IMR-90 (cell line): ENCODE data around the gene IL15RA. TPM values are rescaled to one million over a fixed set of nuclear protein-coding genes. Genes with fewer than 3 reads are reported as not detected.

Experiments used
- ATAC-seq: fragments of 200-7000 bp; cut with Tn5 transposase; 2 replicates; pipeline ENCODE4 v1.9.1; 2020; ENCODE audit warnings: low read depth, mild to moderate bottlenecking, moderate library complexity
- BruUV-seq: library from RNA; stranded (reverse); fragments of 400-500 nt; replicated peaks from 2 replicates; lab custom pipeline; 2021; lab: Mats Ljungman, UMichigan
- CTCF ChIA-PET: fragments of 300-600 bp; formaldehyde crosslinking; extraction: SDS; loops from one replicate; lab custom pipeline; 2021; ENCODE audit warnings: antibody characterized with exemption; lab: Yijun Ruan, JAX
- POLR2A ChIA-PET: fragments of 300-600 bp; sonication (Branson Sonifier 250); formaldehyde crosslinking; loops from one replicate; lab custom pipeline; 2022; ENCODE audit warnings: antibody characterized with exemption; ENCODE audit not compliant: unreplicated experiment; lab: Charles Lee
- DNase-seq: peaks from one replicate; pipeline ENCODE4 v3.0.0; 2013
- H2AFZ ChIP-seq: replicated peaks from 2 replicates; pipeline ENCODE3; 2013; ENCODE audit warnings: low read length, mild to moderate bottlenecking; ENCODE audit not compliant: poor library complexity
- H2AK5ac ChIP-seq: 2 replicates; pipeline ENCODE4 v1.6.1; 2013; ENCODE audit warnings: low read depth, low read length, inconsistent platforms
- H2AK9ac ChIP-seq: replicated peaks from 2 replicates; pipeline ENCODE3; 2013; ENCODE audit warnings: mild to moderate bottlenecking, low read depth, low read length, moderate library complexity; ENCODE audit not compliant: poor library complexity
- H2BK120ac ChIP-seq: 2 replicates; pipeline ENCODE4 v1.6.1; 2013; ENCODE audit warnings: low read depth, low read length, inconsistent platforms
- H2BK15ac ChIP-seq: 3 replicates; pipeline ENCODE4 v1.6.1; 2013; ENCODE audit warnings: low read depth, low read length, inconsistent platforms
- H2BK20ac ChIP-seq: 2 replicates; pipeline ENCODE4 v1.6.1; 2013; ENCODE audit warnings: low read depth, mild to moderate bottlenecking, inconsistent platforms, low read length, moderate library complexity
- H2BK5ac ChIP-seq: 2 replicates; pipeline ENCODE4 v1.6.1; 2013; ENCODE audit warnings: mild to moderate bottlenecking, low read depth, low read length, inconsistent platforms; ENCODE audit not compliant: poor library complexity, severe bottlenecking
- H3K14ac ChIP-seq: replicated peaks from 2 replicates; pipeline ENCODE4 v1.6.1; 2013; ENCODE audit warnings: low read depth, low read length, inconsistent platforms
- H3K18ac ChIP-seq: 2 replicates; pipeline ENCODE4 v1.6.1; 2013; ENCODE audit warnings: low read depth, low read length, control low read depth
- H3K23ac ChIP-seq: 2 replicates; pipeline ENCODE4 v1.6.1; 2013; ENCODE audit warnings: low read depth, low read length, inconsistent platforms
- H3K27ac ChIP-seq: 2 replicates; pipeline ENCODE4 v1.5.1; 2013; ENCODE audit warnings: mild to moderate bottlenecking, control low read depth, low read length; ENCODE audit not compliant: insufficient read depth
- H3K27me3 ChIP-seq: 2 replicates; pipeline ENCODE4 v1.6.1; 2013; ENCODE audit warnings: low read length; ENCODE audit not compliant: control insufficient read depth, insufficient read depth
- H3K36me3 ChIP-seq: 2 replicates; pipeline ENCODE4 v1.6.1; 2013; ENCODE audit warnings: low read length, mixed read lengths; ENCODE audit not compliant: control insufficient read depth, insufficient read depth
- H3K4ac ChIP-seq: 2 replicates; pipeline ENCODE4 v1.6.1; 2013; ENCODE audit warnings: low read depth, low read length, inconsistent platforms
- H3K4me1 ChIP-seq: 2 replicates; pipeline ENCODE4 v1.6.1; 2013; ENCODE audit warnings: low read length, mixed read lengths; ENCODE audit not compliant: control insufficient read depth, insufficient read depth
- H3K4me2 ChIP-seq: 2 replicates; pipeline ENCODE4 v1.6.1; 2013; ENCODE audit warnings: low read depth, mild to moderate bottlenecking, control low read depth, low read length, moderate library complexity
- H3K4me3 ChIP-seq: 2 replicates; pipeline ENCODE4 v1.5.1; 2013; ENCODE audit warnings: low read depth, mild to moderate bottlenecking, control low read depth, low read length, moderate library complexity; ENCODE audit not compliant: insufficient read depth
- H3K56ac ChIP-seq: 2 replicates; pipeline ENCODE4 v1.6.1; 2013; ENCODE audit warnings: low read length, inconsistent platforms; ENCODE audit not compliant: insufficient read depth; ENCODE audit errors: extremely low read depth
- H3K79me1 ChIP-seq, 2 experiments: 2 replicates each; pipeline ENCODE4 v1.6.1; 2013; ENCODE audit warnings: low read length in 2 of 2, inconsistent platforms in 1 of 2, low read depth in 1 of 2
- H3K9ac ChIP-seq: 2 replicates; pipeline ENCODE4 v1.6.1; 2013; ENCODE audit warnings: low read depth, low read length, control low read depth
- H3K9me1 ChIP-seq: 2 replicates; pipeline ENCODE4 v1.6.1; 2013; ENCODE audit warnings: low read length, inconsistent platforms; ENCODE audit not compliant: insufficient read depth
- H3K9me3 ChIP-seq: 2 replicates; pipeline ENCODE4 v1.6.1; 2013; ENCODE audit warnings: low read length; ENCODE audit not compliant: control insufficient read depth, insufficient read depth
- H4K20me1 ChIP-seq: 2 replicates; pipeline ENCODE4 v1.6.1; 2013; ENCODE audit warnings: low read length, inconsistent platforms; ENCODE audit not compliant: insufficient read depth
- H4K5ac ChIP-seq: 2 replicates; pipeline ENCODE4 v1.6.1; 2013; ENCODE audit warnings: mild to moderate bottlenecking, low read depth, low read length, control low read depth
- H4K8ac ChIP-seq, 2 experiments: 2 replicates each; pipeline ENCODE4 v1.6.1; 2013; ENCODE audit warnings: low read depth in 2 of 2, low read length in 2 of 2, control low read depth in 1 of 2, inconsistent platforms in 1 of 2
- H4K91ac ChIP-seq: 2 replicates; pipeline ENCODE4 v1.6.1; 2013; ENCODE audit warnings: low read depth, low read length, inconsistent platforms; ENCODE audit not compliant: insufficient read depth
- CEBPB ChIP-seq: IDR thresholded peaks from 2 replicates; pipeline ENCODE4 v1.6.1; 2012; ENCODE audit warnings: low read depth, low read length, improper control_type of control experiment
- CHD1 ChIP-seq: IDR thresholded peaks from 2 replicates; pipeline ENCODE4 v1.6.1; 2012; ENCODE audit warnings: low read depth, low read length, improper control_type of control experiment
- WGBS, 2 experiments: methylation state at CpG; one replicate each; pipeline versions ENCODE4 v1.1.5 to v1.1.7; 2013; ENCODE audit warnings: missing lambda C conversion rate in 2 of 2; ENCODE audit not compliant: insufficient read length in 1 of 2; ENCODE audit errors: extremely low coverage in 2 of 2; 5-methylcytosine and 5-hydroxymethylcytosine counted together
- dilution Hi-C: fragments of 300-500 bp; cut with HindIII; formaldehyde crosslinking; loops from one replicate; pipeline ENCODE4 v1.14.3; 2018; ENCODE audit warnings: low sequenced_read_pairs; ENCODE audit not compliant: unreplicated experiment
- in situ Hi-C: fragments of 300-500 bp; cut with MboI; formaldehyde crosslinking; loops from 3 replicates; pipeline ENCODE4 v1.14.3; 2019; ENCODE audit warnings: low sequenced_read_pairs, inconsistent platforms, mixed read lengths
- intact Hi-C: fragments of 100-400 bp; cut with micrococcal nuclease; formaldehyde crosslinking; loops from 2 replicates; pipeline ENCODE4 v1.10.0; 2022
- polyA plus RNA-seq, 3 experiments: library from polyadenylated mRNA; depleted of rRNA; stranded (reverse); fragments of >200 nt; gene quantifications; 2 replicates each; pipeline ENCODE4 v1.2.3, GENCODE V29; 2012; ENCODE audit warnings: low replicate concordance in 1 of 3
- total RNA-seq: library from RNA; depleted of rRNA; stranded (reverse); fragments of >200 nt; gene quantifications from 2 replicates; pipeline ENCODE4 v1.2.3, GENCODE V29; 2012

IL15RA gene
- total and polyA plus RNA-seq, 2 of the 4 experiments (the other 2 are of a cell fraction) = 2.0 to 7.6 TPM

- in situ Hi-C loops = no loop called here
- dilution Hi-C loops = no loop called here
- Histone ChIP-seq H2BK5ac (no peak overlapping the region), H3K27ac (no peak overlapping the region), H2BK20ac (no peak overlapping the region), H3K14ac (peak overlapping the region; percentile 85; the same call in 1 of the 2 replicates), H4K8ac (peak overlapping the region in 1 of 2 experiments; percentile 69; a peak in 2 of 4 replicates), H3K23ac (no peak overlapping the region), H3K4ac (peak overlapping the region; percentile 81), H3K27me3 (no peaks in the 10 kb centered on the region), H2BK15ac (peak overlapping the region; percentile 70; the same call in 1 of the 3 replicates), H4K91ac (peak overlapping the region; percentile 21), H3K9me3 (no peaks in the 10 kb centered on the region), H3K56ac (no peak overlapping the region), H2BK120ac (no peak overlapping the region; the same call in 1 of the 2 replicates), H3K9ac (no peak overlapping the region), H3K79me1 (peaks cover 0 to 11% of the 10 kb centered on the region in 2 experiments; a peak in 1 of 4 replicates), H2AK9ac (peak overlapping the region; percentile 84), H3K4me3 (no peak overlapping the region), H3K4me2 (no peak overlapping the region), H4K5ac (no peak overlapping the region), H3K36me3 (peaks cover 5% of the 10 kb centered on the region; the same call in 1 of the 2 replicates), H3K18ac (no peak overlapping the region), H2AFZ (no peak overlapping the region), H3K9me1 (peaks cover 14% of the 10 kb centered on the region; the same call in 1 of the 2 replicates), H3K4me1 (peaks cover 14% of the 10 kb centered on the region), H4K20me1 (no peaks in the 10 kb centered on the region), H2AK5ac (peak overlapping the region; percentile 80; the same call in 1 of the 2 replicates)
- ATAC-seq (peak; percentile 30; the same call in 1 of the 2 replicates), DNase-seq (no peak)
- BruUV-seq = no TSS peak
- WGBS, 2 experiments = no CpG with 5 or more reads among the region's 7 CpGs
- intact Hi-C loops = loop anchor here (10.0 kb wide), 1 partner anchor 214 kb away; no protein-coding TSS in a partner anchor
- peak; percentile 62; the same call in 1 of the 2 replicates for TF ChIP-seq CEBPB
- TF ChIP-seq CHD1 = no peak
- ChIA-PET POLR2A (no interaction called here), CTCF (no interaction called here)
These were observed 26.1 kb downstream of the IL15RA start for GRCh38 chr10:5951167-5951711.
